Suppressor macrophage (primary cell): ENCODE measurements around the gene ZFP57.
"Not testable (repeated sequence)": the region's sequence is repeated elsewhere in the genome, so short reads cannot be mapped to it uniquely, and the experiment has no call there.

Source experiments
- DNase-seq, 4 experiments: peaks; one replicate each; pipeline ENCODE4 v3.0.0-alpha.2; 2020 to 2022

Gene ZFP57

GRCh38 chr6:29696147-29697125 lies 15.5 kb upstream of the ZFP57 start:
- peak; percentile 43 to 62 (median 52) for DNase-seq

DNA sequence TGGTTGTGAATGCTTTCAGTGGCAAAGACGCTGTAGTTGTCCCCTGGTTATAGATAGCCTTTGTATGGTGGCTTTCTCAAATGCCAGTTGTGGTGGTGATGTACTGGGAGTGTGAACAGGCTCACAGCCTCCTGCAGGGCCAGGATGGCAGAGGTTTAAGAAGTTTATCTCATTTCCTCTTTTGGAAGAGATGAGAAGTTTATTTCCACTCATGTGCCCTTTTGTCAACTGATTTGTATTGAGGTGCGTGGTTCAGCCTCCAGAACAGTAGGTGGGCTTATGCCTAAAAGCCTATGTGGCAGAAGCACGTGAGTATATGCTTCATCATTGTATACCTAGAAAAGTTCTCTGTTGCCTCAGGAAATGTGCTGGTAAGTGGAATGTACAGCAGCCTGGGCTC lies 13.7 kb upstream of the ZFP57 start:
- DNase-seq = peak in 3 of 4 experiments; percentile 14 to 34 (median 23)

DNA sequence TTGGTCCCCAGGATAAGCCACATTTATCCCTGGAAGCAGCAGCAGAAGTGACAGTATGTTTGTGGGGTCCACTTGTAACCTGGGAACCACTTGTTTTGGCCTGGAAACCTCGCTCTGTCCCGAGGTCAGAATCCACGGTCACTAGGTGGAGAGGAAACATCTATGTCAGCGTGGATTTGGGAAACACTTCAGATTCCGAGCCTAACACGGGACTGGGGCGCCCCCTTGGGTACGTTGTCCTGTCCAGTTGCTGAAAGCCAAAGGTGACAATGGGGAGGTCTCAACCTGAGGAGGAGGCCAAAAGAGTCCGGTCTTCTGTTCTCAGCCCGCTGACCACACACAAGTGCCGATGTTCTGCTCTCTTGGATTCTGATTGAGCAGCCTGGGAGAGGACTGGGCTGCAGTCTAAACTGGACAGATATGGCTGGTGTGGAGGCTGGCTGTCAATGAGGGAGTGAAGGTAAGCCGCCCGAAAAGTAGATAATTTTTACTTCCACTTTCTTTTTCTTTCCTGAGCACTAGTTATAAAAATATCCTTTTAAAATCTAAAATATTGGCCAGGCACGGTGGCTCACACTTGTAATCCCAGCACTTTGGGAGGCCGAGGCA lies 4.9 kb upstream of the ZFP57 start:
- DNase-seq = no peak

GRCh38 chr6:29681811-29682210 lies 859 bp upstream of the ZFP57 start:
- DNase-seq = no peak

DNA sequence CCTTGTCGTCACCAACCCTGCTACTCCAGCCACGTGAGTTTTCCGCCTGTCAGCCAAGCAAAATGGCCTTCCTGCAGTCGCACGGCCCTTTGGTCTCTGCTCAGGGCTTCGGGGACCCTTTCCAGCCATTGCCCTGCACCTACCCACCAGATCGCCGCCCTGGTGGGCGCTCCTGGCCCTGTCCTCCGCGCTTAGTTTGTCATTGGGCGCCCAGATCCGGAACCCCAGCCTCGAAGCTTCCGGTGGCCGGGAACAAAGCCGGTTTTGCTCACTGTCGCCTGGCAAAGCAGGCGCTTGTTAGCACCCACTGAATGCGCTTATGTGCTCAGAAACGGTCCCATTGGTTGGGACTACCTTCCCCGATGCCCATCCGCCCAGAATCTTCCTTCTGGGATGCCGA lies 536 bp downstream of the ZFP57 start:
- no peak for DNase-seq

GRCh38 chr6:29679962-29680361 lies 990 bp downstream of the ZFP57 start:
- DNase-seq = peak in 2 of 4 experiments; percentile 11 to 21

DNA sequence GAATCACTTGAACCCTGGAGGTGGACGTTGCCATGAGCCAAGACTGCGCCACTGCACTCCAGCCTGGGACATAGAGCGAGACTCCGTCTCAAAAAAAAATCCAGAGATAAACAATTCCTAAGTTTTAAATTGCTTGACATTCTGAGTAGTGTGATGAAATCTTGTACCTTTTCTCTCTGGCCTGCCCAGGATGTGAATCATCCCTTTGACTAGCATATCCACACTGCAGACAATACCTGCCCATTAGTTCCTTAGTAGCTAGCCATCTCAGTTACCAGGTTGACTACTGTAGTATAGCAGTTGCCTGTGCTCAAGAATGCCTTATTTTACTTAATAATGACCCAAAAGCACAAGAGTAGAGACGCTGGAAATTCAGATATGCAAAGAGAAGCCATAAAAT lies 2.8 kb downstream of the ZFP57 start:
- no peak for DNase-seq

- DNase-seq = peak in 2 of 4 experiments; percentile 28
Observed at GRCh38 chr6:29676981-29677601, 3.9 kb downstream of the ZFP57 start.

DNA sequence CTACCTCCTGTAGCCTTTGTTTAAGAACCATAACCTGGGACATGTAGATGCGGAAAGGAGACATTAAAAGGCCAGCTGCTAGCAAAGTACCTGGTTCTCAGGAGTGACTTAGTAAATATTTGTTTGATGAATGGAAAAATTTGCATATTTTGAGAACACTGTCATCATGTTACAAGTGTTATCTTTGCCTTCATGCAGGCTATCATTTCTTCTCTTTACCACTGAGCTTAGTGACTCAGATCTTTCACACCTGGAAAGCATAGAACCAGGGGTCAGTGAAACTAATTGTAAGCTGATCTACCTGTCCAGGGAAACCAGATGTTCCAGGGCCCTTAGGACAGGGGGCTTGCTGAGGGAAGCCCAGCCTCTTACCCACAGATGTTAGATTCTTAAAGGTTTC lies 5.4 kb downstream of the ZFP57 start:
- DNase-seq = no peak

DNA sequence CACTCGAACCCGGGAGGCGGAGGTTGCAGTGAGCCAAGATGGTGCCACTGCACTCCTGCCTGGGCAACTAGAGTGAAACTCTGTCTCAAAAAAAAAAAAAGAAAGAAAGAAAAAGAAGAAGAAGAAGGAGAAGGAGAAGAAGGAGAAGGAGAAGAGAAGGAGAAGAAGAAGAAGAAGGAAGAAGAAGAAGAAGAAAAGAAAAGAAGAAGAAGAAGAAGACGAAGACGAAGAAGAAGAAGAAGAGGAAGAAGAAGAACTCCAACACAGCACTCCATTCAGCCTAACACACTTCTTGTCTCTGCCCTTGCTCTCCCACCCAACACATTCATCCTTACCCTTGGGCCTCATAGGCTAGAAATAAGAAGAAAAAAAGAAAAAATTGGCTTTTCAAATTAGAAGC lies 6.9 kb downstream of the ZFP57 start:
- DNase-seq = no peak

DNA sequence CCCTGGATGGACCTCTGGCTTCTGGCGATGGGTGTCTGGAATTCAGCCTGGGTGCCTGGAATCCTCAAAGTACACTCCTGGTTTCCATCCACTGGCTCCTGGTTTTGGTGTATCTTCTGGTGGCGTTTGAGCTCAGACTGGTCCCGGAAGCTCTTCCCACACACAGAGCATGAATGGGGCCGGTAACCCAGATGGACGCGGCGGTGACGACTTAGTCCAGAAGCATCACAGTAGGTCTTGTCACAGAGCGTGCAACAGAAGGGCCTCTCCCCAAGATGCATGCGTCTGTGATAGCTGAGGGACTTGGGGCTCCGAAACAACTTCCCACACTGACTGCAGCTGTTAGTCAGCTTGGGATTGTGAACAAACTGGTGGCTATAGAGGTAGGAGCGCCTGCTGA lies 7.8 kb downstream of the ZFP57 start:
- DNase-seq = no peak

DNA sequence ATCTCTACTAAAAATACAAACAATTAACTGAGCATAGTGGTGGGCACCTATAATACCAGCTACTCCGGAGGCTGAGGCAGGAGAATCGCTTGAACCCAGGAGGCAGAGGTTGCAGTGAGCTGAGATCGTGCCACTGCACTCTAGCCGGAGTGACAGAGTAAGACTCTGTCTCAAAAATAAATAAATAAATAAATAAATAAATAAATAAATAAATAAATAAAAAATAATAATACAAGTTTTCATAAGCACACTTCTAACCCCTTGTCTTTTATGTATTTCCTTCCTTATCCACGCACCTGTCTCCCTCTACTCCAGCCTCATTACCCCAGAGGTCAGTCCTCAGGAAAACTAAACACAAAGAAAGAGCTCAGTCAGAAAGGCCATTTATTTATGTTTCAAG lies 8.8 kb downstream of the ZFP57 start:
- not testable (repeated sequence) for DNase-seq

- no peak for DNase-seq
Observed at GRCh38 chr6:29671026-29671425, 9.9 kb downstream of the ZFP57 start.

GRCh38 chr6:29667158-29667557 lies 13.8 kb downstream of the ZFP57 start:
- no peak for DNase-seq

DNA sequence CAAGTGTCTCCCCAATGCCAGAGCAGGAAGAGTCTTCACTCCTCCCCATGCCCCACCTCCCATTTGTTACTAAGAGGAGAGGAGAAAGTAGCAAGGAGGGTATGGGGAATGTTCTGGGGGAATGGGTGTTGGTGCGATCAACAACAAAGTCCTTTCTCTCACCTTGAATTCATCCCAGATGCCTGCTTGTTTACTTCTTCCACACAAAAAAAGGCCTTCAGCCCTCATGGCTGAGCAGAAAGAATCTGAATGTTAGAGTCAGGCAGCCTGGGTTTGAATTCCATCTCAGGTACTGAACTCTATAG lies 14.2 kb downstream of the ZFP57 start:
- DNase-seq = no peak

DNA sequence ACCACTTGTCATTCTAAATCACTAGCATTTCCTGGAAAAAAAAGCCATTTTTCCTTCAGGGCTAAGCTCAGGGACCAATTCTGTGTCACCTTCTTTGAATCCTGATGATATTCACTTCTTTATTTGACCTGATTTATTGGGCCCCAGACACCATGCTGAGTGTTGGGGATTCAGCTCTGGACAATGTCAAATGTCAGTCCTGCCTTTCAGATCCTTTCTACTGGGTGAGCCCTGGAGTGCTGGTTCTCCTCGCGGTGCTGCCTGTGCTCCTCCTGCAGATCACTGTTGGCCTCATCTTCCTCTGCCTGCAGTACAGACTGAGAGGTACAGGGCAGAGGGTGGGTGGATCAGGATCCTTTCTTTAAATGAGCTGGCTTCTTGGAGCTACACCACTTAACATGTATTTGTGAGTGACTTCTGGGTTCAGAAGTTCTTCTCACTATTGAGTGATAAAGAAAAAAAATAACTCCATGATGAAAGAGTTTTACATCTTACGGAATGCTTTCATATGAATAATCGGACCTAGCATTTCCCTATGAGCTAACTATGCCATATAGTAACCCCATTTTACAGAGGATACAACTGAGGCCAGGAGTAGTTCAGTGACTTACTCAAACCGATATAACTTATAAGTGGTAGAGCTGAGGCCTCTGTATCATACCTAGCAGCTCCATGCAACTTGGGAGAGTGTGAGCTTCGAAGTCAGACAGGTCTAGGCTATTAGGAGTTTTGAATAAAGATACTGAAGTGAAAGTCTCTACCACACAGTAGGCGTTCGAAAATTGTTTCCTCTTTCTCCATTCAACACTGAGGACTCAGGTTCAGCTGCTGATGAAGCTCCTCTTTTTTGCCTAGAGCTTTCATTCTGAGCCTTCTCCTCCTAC lies 14.8 kb downstream of the ZFP57 start:
- peak in 2 of 4 experiments; percentile 18 to 29 for DNase-seq

GRCh38 chr6:29663300-29664042 lies 17.5 kb downstream of the ZFP57 start:
- DNase-seq = no peak

DNA sequence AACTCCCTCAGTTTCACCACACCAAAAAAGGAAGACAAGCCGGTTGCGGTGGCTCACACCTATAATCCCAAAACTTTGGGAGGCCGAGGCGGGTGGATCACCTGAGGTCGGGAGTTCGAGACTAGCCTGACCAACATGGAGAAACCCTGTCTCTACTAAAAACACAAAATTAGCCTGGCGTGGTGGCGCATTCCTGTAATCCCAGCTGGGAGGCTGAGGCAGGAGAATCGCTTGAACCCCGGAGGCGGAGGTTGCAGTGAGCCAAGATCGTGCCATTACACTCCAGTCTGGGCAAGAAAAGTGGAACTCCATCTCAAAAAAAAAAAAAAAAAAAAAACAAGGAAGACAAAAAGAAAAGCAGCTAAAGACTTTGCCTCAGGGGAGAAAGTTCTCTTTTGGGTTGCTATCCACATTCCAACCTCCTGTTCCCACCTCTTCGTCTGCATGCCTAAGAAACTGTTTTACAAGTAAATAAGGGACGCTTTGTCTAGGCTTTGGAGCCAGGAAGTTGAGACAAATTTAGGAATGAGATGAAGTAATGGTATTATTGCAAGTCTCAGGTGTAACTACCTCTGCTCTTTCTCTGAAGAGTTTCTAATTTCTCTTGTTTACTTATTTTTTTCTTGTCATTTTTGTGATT lies 19.3 kb downstream of the ZFP57 start:
- not testable (repeated sequence) for DNase-seq

GRCh38 chr6:29661071-29661470 lies 19.9 kb downstream of the ZFP57 start:
- no peak for DNase-seq

GRCh38 chr6:29656798-29657197 lies 24.2 kb downstream of the ZFP57 start, which contains the start of gene MOG:
MOG (plus strand) TSS chr6:29657092; CDS start chr6:29657210, 118 bp downstream.
- no peak for DNase-seq

- no peak for DNase-seq
Observed at GRCh38 chr6:29656157-29656556, 24.8 kb downstream of the ZFP57 start.
